Stimulated activated naive CD4-positive, alpha-beta T cell treated with Interleukin-2 at 50 U/mL for 16 hours (primary cell): ENCODE measurements around the gene PYGB.
"Not testable (repeated sequence)": the region's sequence is repeated elsewhere in the genome, so short reads cannot be mapped to it uniquely, and the experiment has no call there.

ENCODE experiments used
- DNase-seq: peaks from one replicate; lab custom pipeline; 2025; lab: John Stamatoyannopoulos, UW

PYGB gene

GRCh38 chr20:25249198-25249931 is 1.5 kb downstream of the PYGB start:
- no peak for DNase-seq

GRCh38 chr20:25250508-25250907 is 2.6 kb downstream of the PYGB start:
- DNase-seq: no peak

GRCh38 chr20:25251019-25251418 is 3.1 kb downstream of the PYGB start:
- no peak for DNase-seq

DNA sequence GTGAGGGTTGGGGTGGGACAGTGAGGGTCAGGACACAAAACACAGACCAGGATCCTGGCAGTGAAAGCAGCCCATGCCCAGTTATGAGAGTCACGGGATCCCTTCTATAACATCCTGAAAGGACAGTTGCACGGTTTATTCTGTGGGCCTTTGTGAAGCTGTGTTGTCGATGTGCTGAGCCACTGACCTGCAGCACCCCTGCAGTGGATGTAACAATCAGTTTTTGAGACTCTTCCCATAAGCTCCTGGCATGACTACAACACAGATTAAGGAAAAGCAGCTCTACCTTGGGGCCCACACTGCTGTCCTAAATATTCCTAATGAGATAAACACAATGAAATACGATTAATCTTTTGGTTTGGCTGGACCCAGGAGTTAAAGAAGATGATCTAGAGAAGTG is 3.7 kb downstream of the PYGB start:
- no peak for DNase-seq

- DNase-seq: no peak
Measured at GRCh38 chr20:25252230-25252651, 4.4 kb downstream of the PYGB start.

DNA sequence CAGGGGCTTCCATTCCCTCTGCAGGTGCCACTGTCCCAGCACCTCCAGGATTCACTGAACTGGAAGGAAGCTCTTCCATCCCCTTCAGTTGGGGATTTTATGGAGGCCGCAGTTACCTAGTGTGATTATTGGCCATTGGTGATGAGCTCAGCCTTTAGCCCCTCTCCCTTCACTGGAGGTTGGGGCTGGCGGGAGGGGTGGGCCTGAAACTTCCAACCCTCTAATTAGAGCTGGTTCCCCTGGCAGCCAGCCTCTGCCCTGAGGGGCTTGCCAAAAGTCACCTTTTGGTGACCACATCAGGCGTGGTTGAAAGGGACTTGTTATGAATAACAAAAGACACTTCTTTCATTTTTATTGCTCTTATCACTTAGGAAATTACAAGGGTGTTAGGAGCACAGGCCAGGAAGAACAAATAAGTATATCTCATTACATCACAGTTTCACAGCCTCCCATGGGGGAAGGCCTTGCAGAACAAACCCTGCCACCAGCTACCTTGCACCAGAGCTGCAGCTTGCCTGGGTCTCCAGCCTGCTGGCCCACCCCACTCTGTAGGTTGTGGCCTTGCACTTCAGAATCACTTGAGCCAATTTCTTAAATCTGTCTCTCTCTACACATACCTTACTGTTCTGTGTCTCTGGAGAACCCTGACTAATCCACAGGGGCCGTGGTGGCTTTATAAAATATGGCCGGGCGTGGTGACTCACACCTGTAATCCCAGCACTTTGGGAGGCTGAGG is 5.0 kb downstream of the PYGB start:
- DNase-seq: no peak

DNA sequence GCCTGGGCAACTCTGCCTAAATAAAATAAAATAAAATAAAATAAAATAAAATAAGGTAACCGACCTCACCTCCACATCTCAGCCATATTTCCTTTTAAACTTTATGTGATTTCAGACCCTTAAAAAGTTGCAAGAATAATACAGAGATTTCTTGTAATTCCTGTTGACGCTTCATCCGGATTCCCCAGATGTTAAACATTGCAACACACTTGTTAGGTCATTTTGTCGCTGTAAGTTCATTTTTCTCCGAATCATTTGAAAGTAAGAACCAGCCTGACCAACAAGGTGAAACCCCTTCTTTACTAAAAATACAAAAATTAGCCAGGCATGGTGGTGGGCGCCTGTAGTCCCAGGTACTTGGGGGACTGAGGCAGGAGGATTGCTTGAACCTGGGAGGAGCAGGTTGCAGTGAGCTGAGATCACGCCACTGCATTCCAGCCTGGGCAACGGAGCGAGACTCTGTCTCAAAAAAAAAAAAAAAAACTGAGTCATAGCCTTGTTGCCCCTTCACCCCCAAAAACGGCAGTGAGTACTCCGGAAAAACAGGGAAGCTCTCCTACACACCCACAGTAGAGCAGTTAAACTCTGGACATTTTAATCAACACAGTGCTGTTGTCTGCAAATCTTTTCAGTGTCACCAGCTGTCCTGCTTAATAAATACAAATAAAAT is 5.9 kb downstream of the PYGB start:
- DNase-seq: no peak

DNA sequence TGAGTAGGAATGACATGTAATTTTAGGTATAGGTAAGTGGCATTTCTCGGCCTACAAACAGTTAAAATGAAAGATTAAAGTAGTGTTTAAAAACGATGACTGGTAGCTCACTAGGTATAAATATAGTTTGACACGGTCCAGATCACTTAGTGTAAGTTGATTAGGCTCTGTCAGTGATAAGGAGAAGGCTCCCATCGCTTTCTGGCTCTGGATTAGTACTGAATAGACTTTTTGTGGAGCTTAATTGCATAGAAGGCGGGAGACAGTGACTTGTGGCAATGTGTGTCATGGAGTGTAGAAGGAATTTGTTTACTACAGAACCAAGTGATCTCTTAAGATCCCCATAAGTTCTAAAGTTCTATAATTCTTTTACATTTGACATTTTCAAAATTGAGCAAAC is 6.7 kb downstream of the PYGB start:
- no peak for DNase-seq

GRCh38 chr20:25254986-25255680 is 7.2 kb downstream of the PYGB start:
- DNase-seq: no peak

DNA sequence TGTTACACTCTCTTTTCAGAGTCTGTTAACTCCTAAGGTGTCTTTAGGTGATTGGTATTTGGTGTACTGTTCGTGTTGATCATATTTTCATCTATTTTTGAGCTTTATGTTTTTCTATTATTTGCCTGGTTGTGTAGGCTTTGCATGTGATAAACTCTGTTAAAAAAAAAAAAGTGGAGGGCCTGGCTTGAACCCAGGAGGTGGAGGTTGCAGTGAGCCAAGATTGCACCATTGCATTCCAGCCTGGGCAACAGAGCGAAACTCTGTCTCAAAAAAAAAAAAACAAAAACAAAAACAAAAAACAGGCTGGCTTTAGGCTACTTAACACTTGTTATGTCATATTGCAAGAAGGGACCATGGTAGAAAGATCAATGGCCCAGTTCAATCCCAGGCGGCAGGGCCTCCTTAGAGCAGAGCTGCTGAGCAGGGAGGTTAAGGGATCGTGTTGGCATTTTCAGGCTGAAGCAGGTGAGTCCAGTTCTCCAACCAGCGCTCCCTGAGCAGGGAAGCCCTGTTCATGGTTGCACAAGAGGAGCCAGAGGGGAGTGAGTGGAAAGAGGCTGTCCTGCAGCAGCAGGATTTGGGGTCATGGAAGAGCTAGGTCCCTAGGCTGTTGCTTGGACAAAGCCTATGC is 8.5 kb downstream of the PYGB start:
- DNase-seq: no peak

- no peak for DNase-seq
Measured at GRCh38 chr20:25257130-25257529, 9.2 kb downstream of the PYGB start.

GRCh38 chr20:25257756-25258475 is 10.0 kb downstream of the PYGB start:
- no peak for DNase-seq

GRCh38 chr20:25258476-25258805 is 10.6 kb downstream of the PYGB start:
- DNase-seq: no peak

- no peak for DNase-seq
Measured at GRCh38 chr20:25258828-25259227, 10.9 kb downstream of the PYGB start.

DNA sequence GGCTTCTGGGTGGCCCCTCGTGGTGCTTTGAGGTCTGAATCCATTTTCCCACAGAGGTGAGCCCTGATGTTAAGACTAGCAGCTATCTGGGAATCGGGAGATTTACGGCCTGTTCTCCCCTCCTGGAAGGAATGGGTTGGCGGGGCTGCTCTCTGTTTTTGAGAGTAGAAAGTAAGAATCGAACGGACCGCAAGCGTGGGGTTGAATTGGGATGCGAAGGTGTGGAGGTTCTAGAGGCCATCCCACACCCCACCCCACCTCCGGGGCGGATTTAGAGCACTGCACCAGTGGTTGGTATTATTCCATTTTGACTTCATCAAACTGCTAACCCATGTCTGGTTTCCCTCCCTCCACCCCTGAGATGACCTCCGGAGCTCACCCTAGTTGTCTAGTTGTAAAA is 11.5 kb downstream of the PYGB start:
- DNase-seq: no peak

DNA sequence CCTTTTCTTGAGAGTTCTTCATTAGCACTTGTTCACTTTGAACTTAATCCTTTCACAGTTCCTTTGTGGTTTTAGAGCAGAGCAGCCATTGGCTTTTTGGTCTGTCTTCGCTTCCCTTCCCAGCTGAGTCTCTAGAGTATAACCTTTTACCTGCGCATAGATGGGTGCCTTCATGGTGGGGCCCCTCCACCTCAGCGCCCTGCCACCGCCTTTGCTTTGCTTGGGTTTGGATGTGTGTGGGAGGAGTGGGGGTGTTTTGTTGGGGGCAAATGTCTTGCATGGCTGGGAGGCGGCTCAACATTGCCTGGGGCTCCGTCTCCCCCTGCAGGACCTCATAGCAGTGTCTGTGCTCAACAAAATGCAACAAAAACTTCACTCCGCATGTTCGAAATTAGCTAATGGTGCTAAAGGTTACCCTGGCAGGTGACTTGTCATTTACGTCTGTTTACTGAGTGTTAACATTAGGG is 11.9 kb downstream of the PYGB start:
- no peak for DNase-seq

GRCh38 chr20:25260770-25261437 is 13.0 kb downstream of the PYGB start:
- DNase-seq: not testable (repeated sequence)

- DNase-seq: no peak
Measured at GRCh38 chr20:25269057-25269832, 21.4 kb downstream of the PYGB start.

- no peak for DNase-seq
Measured at GRCh38 chr20:25269833-25270170, 21.9 kb downstream of the PYGB start.

DNA sequence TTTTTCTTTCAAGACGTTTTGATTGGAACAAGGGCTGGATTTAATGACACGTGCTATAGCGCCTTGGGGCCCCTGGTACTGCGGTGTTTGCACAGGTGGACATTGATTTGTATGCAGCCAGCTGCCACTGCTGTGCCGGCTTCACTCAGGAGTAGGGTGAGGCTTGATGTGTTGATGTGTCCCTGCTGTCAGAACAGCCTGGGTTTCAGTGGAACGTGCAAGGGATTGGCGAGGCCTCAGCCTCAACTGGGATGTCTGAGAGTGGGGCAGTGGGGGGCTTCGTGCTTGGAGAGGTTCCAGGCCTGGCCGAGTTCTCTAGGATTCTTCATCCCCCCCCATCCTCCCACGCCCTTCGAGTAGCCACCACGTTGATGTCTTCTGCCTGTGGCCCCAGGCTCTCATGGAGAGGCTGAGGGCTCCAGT is 23.0 kb downstream of the PYGB start:
- no peak for DNase-seq
